H7 (cell line): ENCODE results near the gene AWAT2. TPM values are rescaled to one million over a fixed set of nuclear protein-coding genes. Genes with fewer than 3 reads are reported as not detected.

Experiments
- DNase-seq: peaks from one replicate; pipeline ENCODE4 v3.0.0; 2012
- H3K27me3 ChIP-seq: 2 replicates; pipeline ENCODE4 v1.6.0; 2011; ENCODE audit warnings: mild to moderate bottlenecking, low read length; ENCODE audit not compliant: control insufficient read depth, insufficient read depth
- H3K36me3 ChIP-seq: replicated peaks from 2 replicates; pipeline ENCODE4 v1.5.1; 2011; ENCODE audit warnings: low read length; ENCODE audit not compliant: control insufficient read depth, insufficient read depth
- H3K4me3 ChIP-seq: 2 replicates; pipeline ENCODE4 v1.5.1; 2011; ENCODE audit warnings: low read depth, mild to moderate bottlenecking, control low read depth, low read length, moderate library complexity; ENCODE audit not compliant: insufficient read depth
- total RNA-seq: library from RNA; depleted of rRNA; stranded (reverse); fragments of >200 nt; shearing (Covaris generic); gene quantifications from 2 replicates; pipeline ENCODE4 v1.2.3, GENCODE V29; 2014; rRNA removed

The AWAT2 gene
- total RNA-seq: 0.26 TPM in 1 of 2 replicates, not detected in the other

GRCh38 chrX:70049925-70050324 lies at the start of gene AWAT2:
AWAT2 (minus strand) TSS chrX:70049938; CDS start chrX:70049932, 6 bp downstream.
- Histone ChIP-seq H3K27me3 (no peaks in the 10 kb centered on the region), H3K4me3 (no peak within 1 kb of the TSS), H3K36me3 (no peaks in the 10 kb centered on the region)
- DNase-seq: no peak

GRCh38 chrX:70096052-70096451 lies 46.3 kb upstream of the AWAT2 start:
- Histone ChIP-seq H3K4me3 (no peak overlapping the region), H3K36me3 (no peaks in the 10 kb centered on the region)
- DNase-seq: peak; percentile 8

GRCh38 chrX:70092247-70092646 lies 42.5 kb upstream of the AWAT2 start:
- no peak for DNase-seq
- no peak overlapping the region for H3K4me3 ChIP-seq
- H3K27me3 ChIP-seq: no peaks in the 10 kb centered on the region
- no peaks in the 10 kb centered on the region for H3K36me3 ChIP-seq

More at GRCh38 chrX:70096052-70096451, 46.3 kb upstream of the AWAT2 start:
- H3K27me3 ChIP-seq: no peaks in the 10 kb centered on the region

- H3K4me3 ChIP-seq: no peak overlapping the region
- no peaks in the 10 kb centered on the region for H3K27me3 ChIP-seq
- no peak for DNase-seq
- no peaks in the 10 kb centered on the region for H3K36me3 ChIP-seq
Observed at GRCh38 chrX:70089604-70090297, 40.0 kb upstream of the AWAT2 start.

GRCh38 chrX:70088751-70089150 lies 39.0 kb upstream of the AWAT2 start:
- DNase-seq: no peak
- Histone ChIP-seq H3K36me3 (no peaks in the 10 kb centered on the region), H3K27me3 (no peaks in the 10 kb centered on the region), H3K4me3 (no peak overlapping the region)

- no peak for DNase-seq
- H3K36me3 ChIP-seq: no peaks in the 10 kb centered on the region
- H3K27me3 ChIP-seq: no peaks in the 10 kb centered on the region
- H3K4me3 ChIP-seq: no peak overlapping the region
Observed at GRCh38 chrX:70087857-70088630, 38.3 kb upstream of the AWAT2 start.

GRCh38 chrX:70084592-70085240 lies 35.0 kb upstream of the AWAT2 start:
- H3K4me3 ChIP-seq: no peak overlapping the region
- H3K27me3 ChIP-seq: no peaks in the 10 kb centered on the region
- H3K36me3 ChIP-seq: no peaks in the 10 kb centered on the region
- no peak for DNase-seq

- DNase-seq: no peak
- H3K27me3 ChIP-seq: no peaks in the 10 kb centered on the region
Observed at GRCh38 chrX:70082723-70083122, 33.0 kb upstream of the AWAT2 start.

GRCh38 chrX:70079870-70080269 lies 30.1 kb upstream of the AWAT2 start:
- Histone ChIP-seq H3K36me3 (no peaks in the 10 kb centered on the region), H3K4me3 (no peak overlapping the region), H3K27me3 (no peaks in the 10 kb centered on the region)
- no peak for DNase-seq

More at GRCh38 chrX:70082723-70083122, 33.0 kb upstream of the AWAT2 start:
- Histone ChIP-seq H3K36me3 (no peaks in the 10 kb centered on the region), H3K4me3 (no peak overlapping the region)

GRCh38 chrX:70079297-70079696 lies 29.6 kb upstream of the AWAT2 start:
- no peak overlapping the region for H3K4me3 ChIP-seq
- H3K27me3 ChIP-seq: no peaks in the 10 kb centered on the region

GRCh38 chrX:70066646-70067045 lies 16.9 kb upstream of the AWAT2 start:
- Histone ChIP-seq H3K27me3 (no peaks in the 10 kb centered on the region), H3K36me3 (no peaks in the 10 kb centered on the region), H3K4me3 (no peak overlapping the region)
- DNase-seq: no peak

More at GRCh38 chrX:70079297-70079696, 29.6 kb upstream of the AWAT2 start:
- no peaks in the 10 kb centered on the region for H3K36me3 ChIP-seq
- no peak for DNase-seq

- Histone ChIP-seq H3K27me3 (no peaks in the 10 kb centered on the region), H3K36me3 (no peaks in the 10 kb centered on the region), H3K4me3 (no peak overlapping the region)
- DNase-seq: no peak
Observed at GRCh38 chrX:70062961-70063550, 13.3 kb upstream of the AWAT2 start.

- Histone ChIP-seq H3K36me3 (no peaks in the 10 kb centered on the region), H3K27me3 (no peaks in the 10 kb centered on the region), H3K4me3 (no peak within 1 kb of the TSS)
- DNase-seq: no peak
Observed at GRCh38 chrX:70062076-70062475, 12.3 kb upstream of the AWAT2 start, which contains the start of gene OTUD6A. OTUD6A (plus strand) TSS chrX:70062457; CDS start chrX:70062525, 68 bp downstream.

GRCh38 chrX:70054391-70054790 lies 4.7 kb upstream of the AWAT2 start:
- no peak overlapping the region for H3K4me3 ChIP-seq
- H3K36me3 ChIP-seq: no peaks in the 10 kb centered on the region
- no peaks in the 10 kb centered on the region; the same call in 1 of the 2 replicates for H3K27me3 ChIP-seq
- no peak for DNase-seq
